ENCODE data around the gene KRTAP16-1.
"Not testable (repeated sequence)": the region's sequence is repeated elsewhere in the genome, so short reads cannot be mapped to it uniquely, and the experiment has no call there.

Gene KRTAP16-1

DNA sequence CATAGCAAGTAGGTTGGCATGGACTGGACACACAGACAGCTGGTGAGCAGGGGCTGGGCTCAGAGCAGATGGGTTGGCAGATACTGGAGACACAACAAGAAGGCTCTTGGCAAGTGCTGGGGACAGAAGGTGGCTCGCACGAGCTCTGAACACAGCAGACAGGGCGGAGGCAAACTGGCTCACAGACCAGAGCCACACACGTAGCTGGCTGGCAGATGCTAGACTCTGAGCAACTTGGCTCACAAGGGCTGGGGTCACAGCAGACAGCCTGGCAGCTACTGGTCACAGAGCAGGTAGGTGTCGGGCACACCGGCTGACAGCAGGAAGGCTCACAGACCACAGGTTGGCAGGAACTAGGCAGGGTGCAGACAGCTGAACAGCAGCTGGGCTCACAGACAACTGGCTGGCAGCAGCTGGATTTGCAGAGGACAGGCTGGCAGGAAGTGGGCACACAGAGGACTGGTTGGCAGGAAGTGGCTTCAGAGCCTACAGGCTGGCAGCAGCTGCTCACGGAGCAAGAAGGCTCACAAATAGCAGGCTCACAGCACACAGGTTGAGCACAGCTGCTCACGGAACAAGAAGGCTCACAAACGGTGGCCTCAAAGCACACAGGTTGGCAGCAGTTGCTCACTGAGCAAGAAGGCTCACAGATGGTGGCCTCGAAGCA, 725 bp downstream of the KRTAP16-1 start:
- DNase-seq = no peak

DNA sequence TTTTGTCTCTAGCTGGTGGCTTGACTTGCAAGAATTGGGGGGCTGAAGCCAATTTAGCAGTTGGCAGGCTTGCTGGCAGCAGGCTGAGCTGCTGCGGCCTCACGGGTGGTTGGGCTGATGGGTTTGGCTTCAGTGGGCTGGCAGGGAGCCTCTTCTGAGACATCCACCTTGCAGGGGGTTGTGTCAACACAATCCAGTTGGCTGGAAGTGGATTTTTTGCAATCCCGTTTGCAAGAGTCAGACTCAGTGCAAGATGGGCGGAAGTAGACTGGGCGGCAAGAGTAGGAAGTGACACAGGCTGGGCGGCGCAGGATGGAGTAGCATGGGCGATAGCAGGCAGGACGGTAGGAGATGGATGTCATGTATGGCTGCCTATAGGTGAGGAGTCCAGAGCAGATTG, 1.5 kb downstream of the KRTAP16-1 start:
- in situ Hi-C loops (cut with MboI; ENCODE audit: low pct_unique_long_range_greater_than_20kb, low sequenced_read_pairs) = loop anchor here (25.0 kb wide), 1 partner anchor 395 kb away; no protein-coding TSS in a partner anchor
- no peak for DNase-seq

More for the DNA sequence above, 725 bp downstream of the KRTAP16-1 start:
- in situ Hi-C loops (cut with MboI; ENCODE audit: low pct_unique_long_range_greater_than_20kb, low sequenced_read_pairs) = loop anchor here (25.0 kb wide), 1 partner anchor 396 kb away; no protein-coding TSS in a partner anchor

DNA sequence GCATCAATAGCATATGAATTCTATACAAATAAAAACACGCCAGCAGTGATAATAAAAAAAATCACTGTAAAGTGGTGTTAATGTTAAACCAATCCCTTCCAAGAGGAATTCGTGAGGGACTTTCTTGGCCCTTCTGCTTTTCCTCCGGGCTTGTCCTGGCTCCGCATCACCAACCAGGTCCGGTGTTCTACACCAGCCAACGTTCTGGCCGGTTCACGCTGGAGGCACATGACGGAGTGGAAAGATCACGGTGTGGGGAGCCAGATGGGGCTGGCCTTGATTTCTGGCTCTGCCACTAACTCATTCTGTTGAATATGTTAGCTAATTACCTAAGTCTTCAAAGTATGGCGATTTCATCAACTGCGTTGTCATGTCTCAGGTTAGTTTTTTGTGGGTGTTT, 5.0 kb downstream of the KRTAP16-1 start:
- DNase-seq = no peak
- in situ Hi-C loops (cut with MboI; ENCODE audit: low pct_unique_long_range_greater_than_20kb, low sequenced_read_pairs) = loop anchor here (25.0 kb wide), 1 partner anchor 392 kb away; no protein-coding TSS in a partner anchor

DNA sequence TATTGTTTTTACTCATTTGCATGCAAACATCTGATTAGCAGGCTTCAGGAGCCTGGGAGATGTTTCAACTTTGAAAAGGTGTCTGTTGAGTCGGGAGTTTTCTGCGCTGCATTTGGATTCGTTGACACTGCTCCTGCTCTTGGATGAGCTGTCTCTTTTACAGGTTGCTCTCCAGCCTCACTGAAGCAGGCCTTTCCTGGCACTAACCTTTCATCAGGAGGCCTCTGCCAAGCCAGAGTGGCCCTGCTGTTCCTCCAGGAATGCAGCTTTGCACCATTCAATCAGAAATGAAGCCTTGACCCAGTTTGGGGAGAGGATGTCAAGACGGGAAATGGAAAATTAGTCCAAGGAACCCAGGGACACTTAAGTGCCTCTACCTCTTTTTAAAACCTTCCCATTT, 6.1 kb downstream of the KRTAP16-1 start:
- no peak for DNase-seq
- in situ Hi-C loops (cut with MboI; ENCODE audit: low pct_unique_long_range_greater_than_20kb, low sequenced_read_pairs) = loop anchor here (25.0 kb wide), 1 partner anchor 391 kb away; no protein-coding TSS in a partner anchor

DNA sequence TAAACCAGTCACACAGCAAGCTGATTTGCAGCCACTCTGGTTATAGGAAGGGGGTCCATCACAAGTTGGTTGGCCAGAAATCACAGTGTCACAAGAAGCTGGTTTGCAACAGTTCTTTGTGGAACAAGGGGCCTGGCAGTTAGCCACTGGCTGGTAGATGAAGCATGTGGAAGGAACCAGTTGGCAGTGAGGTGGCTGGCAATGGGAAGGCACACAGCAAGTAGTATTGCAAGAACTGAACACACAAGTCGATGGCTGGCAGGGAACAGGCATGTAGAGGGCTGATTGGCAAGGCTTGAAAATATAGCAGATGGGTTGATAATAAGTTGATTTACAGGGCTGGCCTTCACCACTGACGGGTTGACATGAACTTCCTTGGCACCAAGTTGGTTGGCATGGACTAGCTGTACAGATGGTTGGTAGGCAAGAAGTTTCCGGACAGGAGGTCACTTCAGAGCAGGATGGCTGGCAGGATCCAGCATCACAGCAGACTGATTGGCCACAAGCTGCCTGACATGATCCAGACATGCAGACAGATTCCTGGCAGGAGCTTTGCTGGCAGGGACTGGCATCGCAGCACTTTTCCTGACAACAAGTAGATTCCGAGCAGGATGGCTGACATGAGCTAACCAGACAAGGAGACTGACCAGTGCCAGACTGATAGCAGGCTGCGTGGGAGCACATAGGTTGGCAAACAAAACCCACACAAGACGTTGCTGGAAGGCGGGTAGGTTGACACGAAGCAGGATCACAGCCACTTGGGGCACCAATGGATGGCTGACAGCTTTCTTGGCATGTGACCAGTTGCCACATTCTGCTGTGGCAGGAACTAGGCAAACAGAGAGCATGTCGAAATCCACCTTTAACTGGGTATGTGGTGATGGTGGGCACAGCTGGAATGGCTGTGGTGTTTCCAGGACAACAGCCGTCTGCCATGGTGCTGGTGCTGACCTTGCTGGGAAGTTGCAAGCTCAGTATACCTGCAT, 6.9 kb downstream of the KRTAP16-1 start, which contains the start of gene KRTAP29-1:
Gene KRTAP29-1, minus strand, starts transcription at position 936 of the 986 bp plus-strand sequence. Its CDS starts 0 bp downstream, at position 936.
- in situ Hi-C loops (cut with MboI; ENCODE audit: low pct_unique_long_range_greater_than_20kb, low sequenced_read_pairs) = loop anchor here (25.0 kb wide), 1 partner anchor 390 kb away; no protein-coding TSS in a partner anchor

DNA sequence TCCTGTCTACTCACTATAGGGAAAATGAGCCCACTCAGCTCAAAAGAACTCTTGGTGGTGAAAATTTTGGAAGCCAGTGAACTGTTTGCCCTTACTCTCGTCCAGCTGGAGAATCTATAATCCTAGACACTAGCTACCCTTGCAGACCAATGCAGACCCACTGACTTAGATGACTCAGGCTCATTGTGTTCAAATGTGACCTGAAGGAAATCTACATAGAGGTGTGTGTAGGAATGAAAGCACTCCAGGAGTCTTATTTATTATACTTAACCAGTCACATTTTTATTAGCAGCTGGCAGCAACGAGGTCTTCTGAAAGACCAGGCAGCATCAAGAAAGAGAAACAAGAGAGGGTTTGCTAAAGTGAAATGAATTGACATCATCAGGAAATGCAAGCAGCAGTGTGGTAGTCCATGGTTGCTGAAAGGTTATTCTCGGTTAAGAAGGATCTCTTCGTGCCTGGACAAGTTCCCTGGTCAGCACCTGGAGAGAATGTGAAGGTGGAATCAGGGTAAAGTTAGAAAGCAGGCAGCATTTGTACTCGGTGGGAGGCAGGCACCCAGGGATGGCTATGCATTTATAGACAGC, 7.8 kb downstream of the KRTAP16-1 start:
- no peak for DNase-seq
- in situ Hi-C loops (cut with MboI; ENCODE audit: low pct_unique_long_range_greater_than_20kb, low sequenced_read_pairs) = loop anchor here (25.0 kb wide), 1 partner anchor 389 kb away; no protein-coding TSS in a partner anchor

More for the DNA sequence above, 6.9 kb downstream of the KRTAP16-1 start, which contains the start of gene KRTAP29-1:
- no peak for DNase-seq

DNA sequence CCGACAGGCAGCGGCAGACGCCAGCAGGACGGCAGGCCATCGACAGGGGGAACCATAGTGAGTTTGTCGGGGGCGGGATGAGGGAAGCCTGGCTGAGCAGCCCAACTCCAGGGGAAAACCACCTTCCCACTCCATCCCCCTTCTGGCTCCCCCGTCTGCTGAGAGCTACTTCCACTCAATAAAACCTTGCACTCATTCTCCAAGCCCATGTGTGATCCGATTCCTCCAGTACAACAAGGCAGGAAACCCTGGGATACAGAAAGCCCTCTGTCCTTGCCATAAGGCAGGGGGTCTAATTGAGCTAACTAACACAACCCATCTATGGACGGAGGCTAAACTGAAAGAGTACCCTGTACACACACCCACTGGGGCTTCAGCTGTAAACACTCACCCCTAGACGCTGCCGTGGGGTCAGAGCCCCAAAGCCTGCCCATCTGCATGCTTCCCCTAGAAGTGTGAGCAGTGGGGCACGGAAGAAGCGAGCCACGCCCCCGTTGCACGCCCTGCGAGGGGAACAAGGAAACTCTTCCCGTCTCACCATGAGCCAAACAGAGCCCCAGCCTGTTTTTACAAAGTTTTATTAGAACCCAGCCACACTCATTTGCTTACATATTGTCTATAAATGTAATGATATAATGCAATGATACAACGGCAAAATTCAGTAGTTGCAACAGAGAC, 10.5 kb downstream of the KRTAP16-1 start:
- no peak for DNase-seq
- in situ Hi-C loops (cut with MboI; ENCODE audit: low pct_unique_long_range_greater_than_20kb, low sequenced_read_pairs) = no loop called here

DNA sequence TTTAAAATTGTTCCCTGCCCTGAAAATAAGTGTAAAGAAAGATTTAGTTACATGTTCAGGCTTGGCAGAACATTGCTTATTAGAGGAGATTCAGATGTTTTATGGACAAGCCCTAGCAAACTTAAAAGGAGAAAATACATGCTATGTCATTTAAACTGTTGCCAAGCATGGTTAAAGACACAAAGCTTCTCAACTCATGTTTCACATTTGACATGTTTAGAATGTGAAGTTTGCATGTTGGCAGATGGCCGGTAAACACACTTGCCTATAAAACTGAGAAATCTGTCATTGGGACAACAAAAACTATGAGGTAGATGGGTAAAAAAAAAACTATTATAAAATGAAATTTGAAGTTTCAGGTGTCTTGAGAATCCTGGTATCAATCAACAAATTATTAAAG, 12.3 kb downstream of the KRTAP16-1 start:
- no peak for DNase-seq
- in situ Hi-C loops (cut with MboI; ENCODE audit: low pct_unique_long_range_greater_than_20kb, low sequenced_read_pairs) = no loop called here

DNA sequence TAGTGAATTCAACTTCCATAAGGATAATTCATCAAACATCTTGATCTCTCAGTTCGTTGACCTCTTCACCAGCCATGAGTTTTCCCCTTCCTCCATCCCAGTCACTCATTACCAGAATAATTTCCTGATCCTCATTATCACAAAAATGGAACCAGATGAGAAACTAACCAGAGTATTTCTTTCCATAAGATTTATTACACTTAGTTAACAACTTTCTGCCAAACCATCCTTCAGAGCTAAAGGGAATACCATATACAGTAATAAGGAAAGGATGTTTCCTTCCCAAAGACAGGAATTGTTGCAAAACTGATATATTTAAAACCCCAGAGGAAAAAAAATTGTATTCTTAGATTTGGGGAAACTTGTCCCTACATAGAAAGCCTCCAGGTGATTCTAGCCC, 15.1 kb downstream of the KRTAP16-1 start:
- in situ Hi-C loops (cut with MboI; ENCODE audit: low pct_unique_long_range_greater_than_20kb, low sequenced_read_pairs) = no loop called here
- no peak for DNase-seq

DNA sequence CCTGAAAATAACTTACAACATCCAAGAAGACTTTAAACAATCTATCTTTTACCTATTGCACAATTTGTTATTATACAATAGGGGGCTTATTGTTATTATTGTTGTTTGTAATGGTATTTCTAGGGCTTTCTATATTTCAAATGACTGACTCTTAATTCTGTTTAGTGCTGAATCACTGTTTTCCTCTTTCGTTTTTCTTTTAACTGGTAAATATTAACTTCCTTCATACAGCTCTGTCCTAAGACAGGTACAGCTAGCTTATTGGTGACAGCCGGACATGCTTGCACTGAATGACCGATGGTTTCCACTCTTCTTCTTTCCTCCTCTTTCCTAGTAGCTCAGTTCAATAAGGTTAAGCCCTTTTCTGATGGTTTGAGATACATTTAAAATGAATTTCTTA, 22.1 kb downstream of the KRTAP16-1 start:
- in situ Hi-C loops (cut with MboI; ENCODE audit: low pct_unique_long_range_greater_than_20kb, low sequenced_read_pairs) = no loop called here
- DNase-seq = no peak

DNA sequence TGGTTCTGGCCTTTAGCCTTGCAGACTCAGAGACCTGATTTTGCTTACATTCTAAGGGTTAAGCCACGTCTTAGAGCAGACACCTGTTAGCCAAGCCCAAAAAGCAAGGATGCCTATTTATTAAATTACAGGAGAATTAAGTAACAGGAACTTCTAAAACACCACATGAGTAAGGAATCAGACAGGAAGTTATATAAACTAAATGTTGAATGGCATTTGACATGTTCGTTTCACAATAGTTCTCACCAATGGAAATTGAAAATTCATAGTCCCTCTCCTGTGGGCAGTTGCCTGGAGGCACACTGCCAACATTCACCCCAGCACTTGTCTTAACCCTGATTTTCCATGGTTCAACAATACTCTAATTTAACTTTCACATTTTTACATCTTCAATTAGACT, 24.6 kb downstream of the KRTAP16-1 start:
- in situ Hi-C loops (cut with MboI; ENCODE audit: low pct_unique_long_range_greater_than_20kb, low sequenced_read_pairs) = no loop called here
- DNase-seq = no peak

DNA sequence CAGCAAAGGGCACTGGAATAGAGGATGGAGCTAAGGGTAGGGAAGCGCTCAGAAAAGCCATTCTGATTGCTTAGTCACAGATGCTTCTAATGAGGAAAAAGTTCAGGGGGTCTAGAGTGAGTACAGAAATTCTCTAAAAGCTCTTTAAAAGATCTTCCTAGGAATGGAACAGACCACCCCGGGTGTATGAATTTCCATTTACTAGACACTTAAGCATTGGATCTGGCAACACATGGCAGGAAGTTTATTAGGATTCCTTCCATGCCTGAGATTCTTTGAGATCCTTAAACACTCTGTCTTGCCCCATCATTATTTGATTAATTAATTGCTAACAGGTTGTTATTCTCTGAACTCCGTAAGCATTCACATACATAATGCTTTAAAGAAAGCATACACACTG, 25.1 kb downstream of the KRTAP16-1 start:
- in situ Hi-C loops (cut with MboI; ENCODE audit: low pct_unique_long_range_greater_than_20kb, low sequenced_read_pairs) = no loop called here
- no peak for DNase-seq

DNA sequence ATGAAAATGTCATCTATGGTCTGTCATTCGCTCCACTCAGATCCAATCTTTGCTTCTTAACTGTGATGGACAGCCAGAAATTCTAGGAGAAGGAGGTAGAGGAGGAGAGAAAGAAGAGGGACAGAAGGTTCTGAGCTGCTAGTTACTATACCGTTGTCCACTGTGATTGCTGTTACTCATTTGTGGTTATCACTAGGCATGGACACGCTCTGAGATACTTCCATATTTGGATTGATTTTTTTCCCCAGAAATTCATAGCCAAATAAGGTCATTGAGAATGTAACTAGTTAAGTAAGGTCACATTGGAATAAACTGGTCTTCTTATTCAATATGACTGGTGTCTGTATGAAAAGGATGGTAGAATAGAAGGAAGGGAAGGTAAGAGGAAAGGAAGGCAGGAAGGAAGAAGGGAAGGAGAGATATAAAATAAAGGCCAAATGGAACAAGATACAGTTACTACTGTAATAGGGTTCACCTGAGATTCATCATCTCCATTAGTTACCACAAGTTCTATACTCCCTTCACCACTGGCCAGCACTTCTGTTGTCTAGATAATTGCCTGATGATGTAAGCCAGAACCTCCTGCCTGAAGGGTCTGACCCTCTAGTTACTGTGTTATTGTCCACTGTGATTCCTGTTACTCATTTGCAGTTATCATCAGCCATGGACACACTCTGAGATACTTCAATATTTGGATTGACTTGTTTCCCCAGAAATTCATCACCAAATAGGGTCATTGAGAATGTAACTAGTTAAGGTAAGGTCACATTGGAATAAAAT, 30.7 kb downstream of the KRTAP16-1 start:
- in situ Hi-C loops (cut with MboI; ENCODE audit: low pct_unique_long_range_greater_than_20kb, low sequenced_read_pairs) = no loop called here
- no peak for DNase-seq

DNA sequence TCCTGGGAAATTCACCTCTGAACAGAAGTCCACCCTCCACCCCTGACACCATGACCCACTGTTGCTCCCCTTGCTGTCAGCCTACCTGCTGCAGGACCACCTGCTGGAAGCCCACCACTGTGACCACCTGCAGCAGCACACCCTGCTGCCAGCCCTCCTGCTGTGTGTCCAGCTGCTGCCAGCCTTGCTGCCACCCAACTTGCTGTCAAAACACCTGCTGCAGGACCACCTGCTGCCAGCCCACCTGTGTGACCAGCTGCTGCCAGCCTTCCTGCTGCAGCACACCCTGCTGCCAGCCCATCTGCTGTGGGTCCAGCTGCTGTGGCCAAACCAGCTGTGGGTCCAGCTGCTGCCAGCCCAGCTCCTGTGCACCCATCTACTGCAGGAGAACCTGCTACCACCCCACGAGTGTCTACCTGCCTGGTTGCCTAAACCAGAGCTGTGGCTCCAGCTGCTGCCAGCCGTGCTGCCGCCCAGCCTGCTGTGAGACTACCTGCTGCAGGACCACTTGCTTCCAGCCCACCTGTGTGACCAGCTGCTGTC, 33.4 kb downstream of the KRTAP16-1 start, which contains the start of gene KRTAP9-7:
Gene KRTAP9-7, plus strand, starts transcription at position 51 of the 543 bp plus-strand sequence. Its CDS starts 0 bp downstream, at position 51.
- DNase-seq; in situ Hi-C loops (cut with MboI; ENCODE audit: low pct_unique_long_range_greater_than_20kb, low sequenced_read_pairs): not testable (repeated sequence)

DNA sequence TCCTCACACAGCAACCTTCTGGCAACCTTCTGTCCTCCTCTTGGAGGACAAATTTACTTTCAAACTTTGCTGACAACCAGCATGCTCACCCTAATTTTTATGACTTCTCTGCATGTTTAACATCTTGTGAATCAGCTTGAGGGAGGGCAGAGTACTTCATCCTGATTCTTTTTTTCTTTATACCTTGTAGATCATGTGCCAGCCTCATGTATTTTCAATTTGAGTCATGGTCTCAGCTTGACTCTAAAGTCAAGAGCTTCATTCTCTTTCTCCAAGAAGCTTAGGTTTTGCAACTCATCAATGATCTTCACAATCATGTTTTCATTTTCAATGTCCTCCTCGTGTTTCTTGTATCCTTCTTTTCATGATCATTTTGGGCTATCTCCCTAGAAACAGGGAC, 37.3 kb downstream of the KRTAP16-1 start:
- no peak for DNase-seq
- in situ Hi-C loops (cut with MboI; ENCODE audit: low pct_unique_long_range_greater_than_20kb, low sequenced_read_pairs) = no loop called here

DNA sequence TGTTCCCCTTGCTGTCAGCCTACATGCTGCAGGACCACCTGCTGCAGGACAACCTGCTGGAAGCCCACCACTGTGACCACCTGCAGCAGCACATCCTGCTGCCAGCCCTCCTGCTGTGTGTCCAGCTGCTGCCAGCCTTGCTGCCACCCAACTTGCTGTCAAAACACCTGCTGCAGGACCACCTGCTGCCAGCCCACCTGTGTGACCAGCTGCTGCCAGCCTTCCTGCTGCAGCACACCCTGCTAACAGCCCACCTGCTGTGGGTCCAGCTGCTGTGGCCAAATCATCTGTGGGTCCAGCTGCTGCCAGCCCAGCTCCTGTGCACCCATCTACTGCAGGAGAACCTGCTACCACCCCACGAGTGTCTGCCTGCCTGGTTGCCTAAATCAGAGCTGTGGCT, 37.8 kb downstream of the KRTAP16-1 start:
- DNase-seq; in situ Hi-C loops (cut with MboI; ENCODE audit: low pct_unique_long_range_greater_than_20kb, low sequenced_read_pairs): not testable (repeated sequence)

DNA sequence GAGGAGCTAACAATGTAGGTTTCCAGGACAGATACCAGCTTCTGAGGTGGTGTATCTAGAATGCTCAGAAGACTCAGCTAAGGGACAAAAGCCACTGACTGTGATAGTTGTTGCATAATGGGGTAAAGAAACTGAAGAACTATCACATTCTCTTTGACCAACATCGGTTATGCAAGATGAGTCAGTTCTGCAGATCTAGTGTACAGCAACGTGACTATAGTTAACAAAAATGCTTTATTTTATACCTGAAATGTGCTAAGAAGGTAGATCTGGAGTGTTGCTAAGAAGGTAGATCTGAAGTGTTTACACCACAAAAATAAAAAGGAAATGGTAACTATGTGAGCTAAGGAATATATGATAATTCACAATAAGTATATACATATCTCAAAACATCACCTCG, 41.4 kb downstream of the KRTAP16-1 start:
- in situ Hi-C loops (cut with MboI; ENCODE audit: low pct_unique_long_range_greater_than_20kb, low sequenced_read_pairs) = no loop called here
- no peak for DNase-seq

DNA sequence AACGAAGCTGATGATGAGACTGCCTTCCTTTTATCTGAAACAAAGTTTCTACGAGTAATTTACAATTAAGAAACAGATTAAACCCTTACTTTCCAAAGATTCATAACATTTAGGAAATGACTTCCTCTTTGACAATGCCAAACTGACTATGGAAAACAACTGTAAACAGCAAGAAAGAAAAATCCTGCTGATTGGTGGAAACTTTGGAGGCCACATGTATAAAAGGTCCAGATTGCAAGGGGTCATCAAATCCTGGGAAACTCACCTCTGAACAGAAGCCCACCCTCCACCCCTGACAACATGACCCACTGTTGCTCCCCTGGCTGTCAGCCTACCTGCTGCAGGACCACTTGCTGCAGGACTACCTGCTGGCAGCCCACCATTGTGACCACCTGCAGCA, 44.0 kb downstream of the KRTAP16-1 start, which contains the start of gene KRTAP9-6:
Gene KRTAP9-6, plus strand, starts transcription at position 301 of the 400 bp plus-strand sequence. Its CDS starts 0 bp downstream, at position 301.
- in situ Hi-C loops (cut with MboI; ENCODE audit: low pct_unique_long_range_greater_than_20kb, low sequenced_read_pairs) = no loop called here
- DNase-seq = no peak

Data from KBM-7 (cell line).